Right lobe of liver (tissue), 4 donors: ENCODE results near the gene TBX1.

Experiments used
- POLR2A ChIP-seq: fragments of 450-650 bp; IDR thresholded peaks from one replicate; pipeline ENCODE4 v1.6.1; 2017; ENCODE audit warnings: antibody characterized with exemption, mild to moderate bottlenecking
- TF ChIP-seq, protein P1 (sequence below), 4 donors: fragments of 200-600 bp in 3 of 4; fragments of 450-650 bp in 1 of 4; IDR thresholded peaks; one replicate each; pipeline versions ENCODE4 v1.5.1 to v1.8.0; 2016 to 2022; ENCODE audit warnings: antibody characterized with exemption in 4 of 4, mild to moderate bottlenecking in 2 of 4
- donor health status: DM: no; HTN: no; CAD: no.
- donor health status: DM: no; HTN: no; CAD: no.
- donor health status: DM: no; HTN: yes; CAD: no.

- TF ChIP-seq, protein P1, sequence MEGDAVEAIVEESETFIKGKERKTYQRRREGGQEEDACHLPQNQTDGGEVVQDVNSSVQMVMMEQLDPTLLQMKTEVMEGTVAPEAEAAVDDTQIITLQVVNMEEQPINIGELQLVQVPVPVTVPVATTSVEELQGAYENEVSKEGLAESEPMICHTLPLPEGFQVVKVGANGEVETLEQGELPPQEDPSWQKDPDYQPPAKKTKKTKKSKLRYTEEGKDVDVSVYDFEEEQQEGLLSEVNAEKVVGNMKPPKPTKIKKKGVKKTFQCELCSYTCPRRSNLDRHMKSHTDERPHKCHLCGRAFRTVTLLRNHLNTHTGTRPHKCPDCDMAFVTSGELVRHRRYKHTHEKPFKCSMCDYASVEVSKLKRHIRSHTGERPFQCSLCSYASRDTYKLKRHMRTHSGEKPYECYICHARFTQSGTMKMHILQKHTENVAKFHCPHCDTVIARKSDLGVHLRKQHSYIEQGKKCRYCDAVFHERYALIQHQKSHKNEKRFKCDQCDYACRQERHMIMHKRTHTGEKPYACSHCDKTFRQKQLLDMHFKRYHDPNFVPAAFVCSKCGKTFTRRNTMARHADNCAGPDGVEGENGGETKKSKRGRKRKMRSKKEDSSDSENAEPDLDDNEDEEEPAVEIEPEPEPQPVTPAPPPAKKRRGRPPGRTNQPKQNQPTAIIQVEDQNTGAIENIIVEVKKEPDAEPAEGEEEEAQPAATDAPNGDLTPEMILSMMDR (IDR thresholded peaks at IDR 0.05) = no peak
- no peak for TF ChIP-seq POLR2A
Measured at GRCh38 chr22:19785461-19786263, 25.1 kb downstream of the TBX1 start.
